ENCODE results near the gene VWA3A.

The VWA3A gene

GRCh38 chr16:22203091-22203490 is 110.8 kb downstream of the VWA3A start:
- DNase-seq = no peak

GRCh38 chr16:22204091-22204655 is 111.8 kb downstream of the VWA3A start:
- DNase-seq = no peak

- DNase-seq = no peak
Observed at GRCh38 chr16:22205577-22206012, 113.3 kb downstream of the VWA3A start.

GRCh38 chr16:22206013-22206841 is 113.9 kb downstream of the VWA3A start, which contains the start of gene EEF2K:
TSS of gene EEF2K (plus strand) at chr16:22206278. CDS start at chr16:22225730, 19,452 bp downstream.
- peak; percentile 92 for DNase-seq

Data from fibroblast of skin of scalp (primary cell).